SU-DHL-6 (cell line): ENCODE data around the gene TMEM33.

ENCODE experiments used
- CTCF ChIP-seq: fragments of 200-600 bp; sonication (generic); IDR thresholded peaks from one replicate; pipeline ENCODE4 v1.5.1; 2017; ENCODE audit warnings: antibody characterized with exemption, mild to moderate bottlenecking, low read length, moderate library complexity; ENCODE audit not compliant: insufficient read depth, poor library complexity, severe bottlenecking
- EZH2phosphoT487 ChIP-seq: fragments of 200-600 bp; sonication (generic), shearing (Covaris generic); conservative IDR thresholded peaks from 2 replicates; pipeline ENCODE4 v1.6.1; 2018; ENCODE audit warnings: mild to moderate bottlenecking, antibody characterized with exemption, low read length, moderate library complexity, mixed read lengths

DNA sequence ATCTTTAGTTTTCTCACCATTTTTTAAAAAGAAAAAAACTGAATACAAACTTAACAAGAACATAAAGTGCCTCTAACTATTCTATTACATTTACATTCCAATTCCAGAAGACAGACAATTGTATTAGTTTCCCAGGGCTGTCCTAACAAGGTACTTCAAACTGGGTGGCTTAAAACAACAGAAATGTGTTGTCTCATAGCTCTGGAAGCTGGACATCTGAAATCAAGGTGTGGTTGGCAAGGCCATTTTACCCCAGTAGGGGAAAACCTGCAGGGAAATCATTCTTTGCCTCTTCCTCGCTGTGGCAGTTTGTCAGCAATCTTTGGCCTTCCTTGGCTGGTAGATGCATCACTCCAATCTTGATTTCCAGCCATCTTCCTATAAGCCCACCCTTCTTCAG, 37.5 kb upstream of the TMEM33 start:
- TF ChIP-seq CTCF (no peak), EZH2phosphoT487 (no peak)
